Measurements from ENCODE around the gene NIN.

DNA sequence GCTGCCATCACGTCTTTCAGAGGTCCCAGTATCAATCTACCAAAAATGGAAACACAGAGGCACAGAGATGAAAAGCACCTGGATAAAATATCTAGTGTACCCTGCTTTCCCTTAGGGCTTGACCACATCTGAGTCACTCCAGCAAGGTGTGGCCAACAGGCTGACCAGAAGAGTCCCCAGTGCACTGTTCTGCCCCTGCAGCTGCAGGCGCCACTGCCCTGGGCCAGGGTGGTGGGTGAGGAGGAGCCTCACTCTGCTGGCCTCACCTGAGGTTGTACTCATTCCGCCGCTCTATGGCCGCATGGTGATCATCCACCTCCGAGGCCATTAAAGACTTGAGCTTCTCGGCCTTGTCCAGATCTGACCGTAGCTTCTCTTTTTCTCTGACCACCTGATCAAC, 60.4 kb downstream of the NIN start:
- TF ChIP-seq POLR2AphosphoS5 (IDR thresholded peaks at IDR 0.05; ENCODE audit: borderline replicate concordance, low read depth, low read length) (no peak), EZH2 (IDR thresholded peaks at IDR 0.05) (no peak), FOXP2 (optimal IDR thresholded peaks at IDR 0.05; ENCODE audit: control extremely low read depth, extremely low read length, insufficient read depth) (no peak)
